ENCODE measurements around the gene FNBP1L.

FNBP1L gene

DNA sequence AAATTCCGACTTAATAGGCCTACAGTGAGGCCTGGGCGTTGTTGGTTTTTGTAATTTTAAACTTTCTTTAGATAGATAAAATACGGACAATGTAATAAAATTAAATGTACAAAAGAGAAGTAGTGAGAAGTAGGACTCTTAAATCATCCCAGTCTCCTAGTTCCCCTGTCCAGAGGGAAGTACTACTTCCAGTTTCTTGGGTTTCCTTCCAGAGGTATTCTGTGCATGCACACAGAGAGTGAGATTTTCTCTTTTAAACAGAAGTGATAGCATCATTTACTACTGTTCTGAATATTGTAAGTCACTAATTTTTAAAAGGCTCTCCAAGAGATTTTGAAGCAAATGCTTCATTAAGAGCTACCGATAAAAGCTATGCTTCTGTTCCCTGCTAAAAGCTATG is 7.2 kb upstream of the FNBP1L start:
- H3K79me2 ChIP-seq (ENCODE audit: insufficient read depth, low read length) = no peaks in the 10 kb centered on the region
- no peak overlapping the region for H3K27ac ChIP-seq (ENCODE audit: low read depth, low read length, poor library complexity, severe bottlenecking)
- TF ChIP-seq EZH2 (IDR thresholded peaks at IDR 0.05; ENCODE audit: borderline replicate concordance, low read length) = no peak
- H3K9ac ChIP-seq (ENCODE audit: low read length) = no peak overlapping the region
- H3K4me2 ChIP-seq (ENCODE audit: low read length) = no peak overlapping the region
- H4K20me1 ChIP-seq (ENCODE audit: insufficient read depth, low read length) = no peaks in the 10 kb centered on the region
- H3K4me3 ChIP-seq (ENCODE audit: low read depth, low read length, poor library complexity, severe bottlenecking) = no peak overlapping the region
- H3K36me3 ChIP-seq (ENCODE audit: insufficient read depth, low read length) = no peaks in the 10 kb centered on the region
- no peaks in the 10 kb centered on the region for H3K9me2 ChIP-seq (ENCODE audit: low read depth, low read length)
- H3K27me3 ChIP-seq (ENCODE audit: insufficient read depth, low read length) = no peaks in the 10 kb centered on the region
- H2AFZ ChIP-seq (ENCODE audit: low read length) = no peak overlapping the region
- no peaks in the 10 kb centered on the region for H3F3A ChIP-seq (ENCODE audit: insufficient read depth, low read length)
- no peaks in the 10 kb centered on the region for H3K9me3 ChIP-seq (ENCODE audit: low read length)
- peaks cover 5% of the 10 kb centered on the region for H3K4me1 ChIP-seq (ENCODE audit: insufficient read depth, low read length, severe bottlenecking)

DNA sequence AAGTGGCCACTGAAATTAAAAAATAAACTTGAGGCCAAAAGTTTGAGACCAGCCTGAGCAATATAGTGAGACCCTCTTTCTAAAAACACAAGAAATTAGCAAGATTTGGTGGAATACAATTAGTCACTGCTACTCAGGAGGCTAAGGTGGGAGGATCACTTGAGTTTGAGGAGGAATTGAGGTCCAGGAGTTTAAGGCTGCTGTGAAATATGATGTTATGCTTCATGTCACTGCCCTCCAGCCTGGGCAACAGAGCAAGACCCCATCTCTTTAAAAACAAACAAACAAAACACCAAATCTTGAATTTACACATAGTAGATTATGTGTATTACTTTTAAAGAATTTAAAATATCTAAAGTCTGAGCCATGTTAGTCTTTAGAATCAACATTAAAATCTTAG is 6.3 kb upstream of the FNBP1L start:
- no peaks in the 10 kb centered on the region for H3K36me3 ChIP-seq (ENCODE audit: insufficient read depth, low read length)
- no peak overlapping the region for H3K27ac ChIP-seq (ENCODE audit: low read depth, low read length, poor library complexity, severe bottlenecking)
- H3K9me3 ChIP-seq (ENCODE audit: low read length) = no peaks in the 10 kb centered on the region
- no peaks in the 10 kb centered on the region for H3K9me2 ChIP-seq (ENCODE audit: low read depth, low read length)
- TF ChIP-seq, protein P1, sequence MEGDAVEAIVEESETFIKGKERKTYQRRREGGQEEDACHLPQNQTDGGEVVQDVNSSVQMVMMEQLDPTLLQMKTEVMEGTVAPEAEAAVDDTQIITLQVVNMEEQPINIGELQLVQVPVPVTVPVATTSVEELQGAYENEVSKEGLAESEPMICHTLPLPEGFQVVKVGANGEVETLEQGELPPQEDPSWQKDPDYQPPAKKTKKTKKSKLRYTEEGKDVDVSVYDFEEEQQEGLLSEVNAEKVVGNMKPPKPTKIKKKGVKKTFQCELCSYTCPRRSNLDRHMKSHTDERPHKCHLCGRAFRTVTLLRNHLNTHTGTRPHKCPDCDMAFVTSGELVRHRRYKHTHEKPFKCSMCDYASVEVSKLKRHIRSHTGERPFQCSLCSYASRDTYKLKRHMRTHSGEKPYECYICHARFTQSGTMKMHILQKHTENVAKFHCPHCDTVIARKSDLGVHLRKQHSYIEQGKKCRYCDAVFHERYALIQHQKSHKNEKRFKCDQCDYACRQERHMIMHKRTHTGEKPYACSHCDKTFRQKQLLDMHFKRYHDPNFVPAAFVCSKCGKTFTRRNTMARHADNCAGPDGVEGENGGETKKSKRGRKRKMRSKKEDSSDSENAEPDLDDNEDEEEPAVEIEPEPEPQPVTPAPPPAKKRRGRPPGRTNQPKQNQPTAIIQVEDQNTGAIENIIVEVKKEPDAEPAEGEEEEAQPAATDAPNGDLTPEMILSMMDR (IDR thresholded peaks at IDR 0.05; ENCODE audit: low read length) = no peak
- no peaks in the 10 kb centered on the region for H3F3A ChIP-seq (ENCODE audit: insufficient read depth, low read length)
- no peaks in the 10 kb centered on the region for H3K79me2 ChIP-seq (ENCODE audit: insufficient read depth, low read length)
- no peaks in the 10 kb centered on the region for H4K20me1 ChIP-seq (ENCODE audit: insufficient read depth, low read length)
- H3K27me3 ChIP-seq (ENCODE audit: insufficient read depth, low read length) = no peaks in the 10 kb centered on the region
- H3K9ac ChIP-seq (ENCODE audit: low read length) = no peak overlapping the region
- H3K4me2 ChIP-seq (ENCODE audit: low read length) = no peak overlapping the region
- H2AFZ ChIP-seq (ENCODE audit: low read length) = no peak overlapping the region
- peaks cover 5% of the 10 kb centered on the region for H3K4me1 ChIP-seq (ENCODE audit: insufficient read depth, low read length, severe bottlenecking)
- H3K4me3 ChIP-seq (ENCODE audit: low read depth, low read length, poor library complexity, severe bottlenecking) = no peak overlapping the region

DNA sequence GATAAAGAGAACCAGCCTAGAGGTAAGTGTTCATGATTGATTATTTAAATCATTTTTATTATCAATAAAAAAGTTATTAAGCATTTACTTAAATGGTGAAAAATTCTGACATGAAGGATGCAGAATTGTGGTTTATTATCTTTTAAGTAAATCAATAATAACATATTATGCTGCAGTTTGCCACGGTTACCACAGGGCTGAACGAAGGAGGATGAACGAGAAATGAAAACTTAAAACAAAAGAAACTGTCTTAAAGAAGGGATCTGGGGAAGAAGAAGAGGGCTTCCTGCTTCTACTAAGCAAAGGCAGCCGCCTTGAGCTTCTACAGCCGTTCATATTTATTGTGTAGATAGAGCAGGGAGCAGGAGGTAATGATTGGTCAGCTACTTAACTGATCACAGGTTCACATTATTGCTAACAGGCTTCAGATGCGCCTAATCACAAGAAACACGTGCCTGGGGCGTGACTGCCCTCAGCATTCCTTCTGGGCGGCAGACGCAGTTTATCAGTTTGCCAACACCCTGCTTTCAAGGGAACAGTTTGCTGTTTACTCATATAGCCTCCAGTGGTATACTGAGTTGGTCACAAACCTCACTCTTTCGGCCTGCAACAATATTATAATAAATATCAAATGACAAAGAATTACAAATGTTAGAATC is 5.8 kb upstream of the FNBP1L start:
- no peak for TF ChIP-seq EZH2 (IDR thresholded peaks at IDR 0.05; ENCODE audit: borderline replicate concordance, low read length)
- TF ChIP-seq, protein P1 (IDR thresholded peaks at IDR 0.05; ENCODE audit: low read length) = no peak
- no peaks in the 10 kb centered on the region for H4K20me1 ChIP-seq (ENCODE audit: insufficient read depth, low read length)
- H3K9me3 ChIP-seq (ENCODE audit: low read length) = no peaks in the 10 kb centered on the region
- peaks cover 3% of the 10 kb centered on the region for H3K4me1 ChIP-seq (ENCODE audit: insufficient read depth, low read length, severe bottlenecking)
- H3K9me2 ChIP-seq (ENCODE audit: low read depth, low read length) = no peaks in the 10 kb centered on the region
- no peak overlapping the region for H2AFZ ChIP-seq (ENCODE audit: low read length)
- H3K9ac ChIP-seq (ENCODE audit: low read length) = no peak overlapping the region
- H3K27me3 ChIP-seq (ENCODE audit: insufficient read depth, low read length) = no peaks in the 10 kb centered on the region
- no peak overlapping the region for H3K27ac ChIP-seq (ENCODE audit: low read depth, low read length, poor library complexity, severe bottlenecking)
- H3K4me2 ChIP-seq (ENCODE audit: low read length) = no peak overlapping the region
- no peaks in the 10 kb centered on the region for H3K36me3 ChIP-seq (ENCODE audit: insufficient read depth, low read length)
- no peak overlapping the region for H3K4me3 ChIP-seq (ENCODE audit: low read depth, low read length, poor library complexity, severe bottlenecking)
- H3K79me2 ChIP-seq (ENCODE audit: insufficient read depth, low read length) = no peaks in the 10 kb centered on the region
- H3F3A ChIP-seq (ENCODE audit: insufficient read depth, low read length) = no peaks in the 10 kb centered on the region

DNA sequence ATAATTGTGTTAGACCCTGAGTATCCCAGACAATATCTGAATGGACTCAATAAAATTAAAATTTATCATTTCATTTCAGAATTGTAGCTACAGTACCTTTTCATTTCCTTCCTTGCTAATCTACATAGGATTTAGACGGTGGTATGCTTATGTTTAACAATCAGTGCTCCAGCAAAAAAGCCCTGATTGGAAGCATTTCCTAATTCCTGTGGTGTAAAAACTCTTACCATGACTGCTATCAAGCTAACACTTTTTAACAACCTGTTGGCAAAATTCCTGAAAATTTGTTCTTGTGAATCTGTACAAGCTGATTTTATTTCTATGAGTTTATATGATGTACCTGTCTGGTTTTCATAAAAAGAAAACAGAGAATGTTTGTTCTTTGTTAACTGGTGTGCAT is 5.2 kb upstream of the FNBP1L start:
- no peak overlapping the region for H3K9ac ChIP-seq (ENCODE audit: low read length)
- no peaks in the 10 kb centered on the region for H3K27me3 ChIP-seq (ENCODE audit: insufficient read depth, low read length)
- no peaks in the 10 kb centered on the region for H3K9me3 ChIP-seq (ENCODE audit: low read length)
- no peak for TF ChIP-seq EZH2 (IDR thresholded peaks at IDR 0.05; ENCODE audit: borderline replicate concordance, low read length)
- TF ChIP-seq, protein P1 (IDR thresholded peaks at IDR 0.05; ENCODE audit: low read length) = no peak
- no peak overlapping the region for H3K4me3 ChIP-seq (ENCODE audit: low read depth, low read length, poor library complexity, severe bottlenecking)
- no peaks in the 10 kb centered on the region for H3F3A ChIP-seq (ENCODE audit: insufficient read depth, low read length)
- H2AFZ ChIP-seq (ENCODE audit: low read length) = no peak overlapping the region
- no peaks in the 10 kb centered on the region for H3K9me2 ChIP-seq (ENCODE audit: low read depth, low read length)
- H3K27ac ChIP-seq (ENCODE audit: low read depth, low read length, poor library complexity, severe bottlenecking) = no peak overlapping the region
- no peaks in the 10 kb centered on the region for H4K20me1 ChIP-seq (ENCODE audit: insufficient read depth, low read length)
- H3K36me3 ChIP-seq (ENCODE audit: insufficient read depth, low read length) = no peaks in the 10 kb centered on the region
- H3K4me1 ChIP-seq (ENCODE audit: insufficient read depth, low read length, severe bottlenecking) = no peaks in the 10 kb centered on the region
- H3K79me2 ChIP-seq (ENCODE audit: insufficient read depth, low read length) = no peaks in the 10 kb centered on the region
- no peak overlapping the region for H3K4me2 ChIP-seq (ENCODE audit: low read length)
